DOHH2 (cell line): ENCODE measurements around the gene HMX2.

Source experiments
- EZH2phosphoT487 ChIP-seq: fragments of 200-600 bp; sonication (generic); IDR thresholded peaks from 2 replicates; pipeline ENCODE4 v1.6.1; 2017; ENCODE audit warnings: borderline replicate concordance, mild to moderate bottlenecking, antibody characterized with exemption, low read length, moderate library complexity, mixed read lengths
- TF ChIP-seq, protein P1 (sequence below): fragments of 200-600 bp; sonication (generic); IDR thresholded peaks from one replicate; pipeline ENCODE4 v1.5.1; 2014; ENCODE audit warnings: antibody characterized with exemption, mild to moderate bottlenecking, low read depth, low read length; ENCODE audit not compliant: poor library complexity, severe bottlenecking

GRCh38 chr10:123154092-123154710, 6.3 kb downstream of the HMX2 start, which contains the start of gene BUB3:
- TF ChIP-seq, protein P1, sequence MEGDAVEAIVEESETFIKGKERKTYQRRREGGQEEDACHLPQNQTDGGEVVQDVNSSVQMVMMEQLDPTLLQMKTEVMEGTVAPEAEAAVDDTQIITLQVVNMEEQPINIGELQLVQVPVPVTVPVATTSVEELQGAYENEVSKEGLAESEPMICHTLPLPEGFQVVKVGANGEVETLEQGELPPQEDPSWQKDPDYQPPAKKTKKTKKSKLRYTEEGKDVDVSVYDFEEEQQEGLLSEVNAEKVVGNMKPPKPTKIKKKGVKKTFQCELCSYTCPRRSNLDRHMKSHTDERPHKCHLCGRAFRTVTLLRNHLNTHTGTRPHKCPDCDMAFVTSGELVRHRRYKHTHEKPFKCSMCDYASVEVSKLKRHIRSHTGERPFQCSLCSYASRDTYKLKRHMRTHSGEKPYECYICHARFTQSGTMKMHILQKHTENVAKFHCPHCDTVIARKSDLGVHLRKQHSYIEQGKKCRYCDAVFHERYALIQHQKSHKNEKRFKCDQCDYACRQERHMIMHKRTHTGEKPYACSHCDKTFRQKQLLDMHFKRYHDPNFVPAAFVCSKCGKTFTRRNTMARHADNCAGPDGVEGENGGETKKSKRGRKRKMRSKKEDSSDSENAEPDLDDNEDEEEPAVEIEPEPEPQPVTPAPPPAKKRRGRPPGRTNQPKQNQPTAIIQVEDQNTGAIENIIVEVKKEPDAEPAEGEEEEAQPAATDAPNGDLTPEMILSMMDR = no peak
- TF ChIP-seq EZH2phosphoT487 = no peak
